Endodermal cell (in vitro differentiated cells): ENCODE measurements around the gene ELAVL3. TPM values are rescaled to one million over a fixed set of nuclear protein-coding genes. Genes with fewer than 3 reads are reported as not detected.

Experiments
- DNase-seq: peaks from one replicate; pipeline ENCODE4 v3.0.0-alpha.2; 2017
- H3K27ac ChIP-seq: 2 replicates; pipeline ENCODE4 v1.5.1; 2013; ENCODE audit warnings: mild to moderate bottlenecking, low read depth, low read length, moderate library complexity
- H3K27me3 ChIP-seq: 2 replicates; pipeline ENCODE4 v1.6.1; 2013; ENCODE audit warnings: mild to moderate bottlenecking, low read length, moderate library complexity; ENCODE audit not compliant: insufficient read depth, control insufficient read depth, poor library complexity, severe bottlenecking
- H3K36me3 ChIP-seq: 2 replicates; pipeline ENCODE4 v1.7.0; 2013; ENCODE audit warnings: mild to moderate bottlenecking, low read length, moderate library complexity; ENCODE audit not compliant: control insufficient read depth, insufficient read depth
- H3K4me1 ChIP-seq: one replicate; pipeline ENCODE4 v1.7.0; 2013; ENCODE audit warnings: low read length; ENCODE audit not compliant: control insufficient read depth, insufficient read depth
- H3K4me3 ChIP-seq: 2 replicates; pipeline ENCODE4 v1.5.1; 2013; ENCODE audit warnings: mild to moderate bottlenecking, low read length, moderate library complexity
- H3K9ac ChIP-seq: 2 replicates; pipeline ENCODE4 v1.6.1; 2013; ENCODE audit warnings: mild to moderate bottlenecking, low read length, moderate library complexity; ENCODE audit not compliant: poor library complexity, severe bottlenecking; ENCODE audit errors: extremely low read depth
- H3K9me3 ChIP-seq: 2 replicates; pipeline ENCODE4 v1.6.1; 2013; ENCODE audit warnings: mild to moderate bottlenecking, low read length, moderate library complexity; ENCODE audit not compliant: control insufficient read depth
- H3K27ac Mint-ChIP-seq: 2 replicates; pipeline ENCODE4 v1.8.0; 2020; ENCODE audit warnings: mixed read lengths
- H3K27me3 Mint-ChIP-seq: 2 replicates; pipeline ENCODE4 v1.8.0; 2021; ENCODE audit warnings: mild to moderate bottlenecking, mixed read lengths; ENCODE audit not compliant: insufficient read depth
- H3K36me3 Mint-ChIP-seq: 2 replicates; pipeline ENCODE4 v1.8.0; 2020; ENCODE audit warnings: low read depth, mixed read lengths
- H3K4me1 Mint-ChIP-seq: 2 replicates; pipeline ENCODE4 v1.8.0; 2020; ENCODE audit warnings: mixed read lengths
- H3K4me3 Mint-ChIP-seq: 2 replicates; pipeline ENCODE4 v1.8.0; 2020; ENCODE audit warnings: mild to moderate bottlenecking, moderate library complexity, mixed read lengths
- H3K9me3 Mint-ChIP-seq: 2 replicates; pipeline ENCODE4 v1.8.0; 2020; ENCODE audit warnings: mild to moderate bottlenecking, mixed read lengths
- WGBS, 2 experiments: methylation state at CpG; one replicate each; pipeline versions ENCODE4 v1.1.5 to v1.1.7; 2013; ENCODE audit warnings: missing lambda C conversion rate in 2 of 2, mixed read lengths in 1 of 2; ENCODE audit not compliant: insufficient coverage in 1 of 2, insufficient read length in 1 of 2; 5-methylcytosine and 5-hydroxymethylcytosine counted together
- total RNA-seq, 2 donors: library from RNA; stranded (reverse); fragmentation: NEBNext Ultra II Directional in 1 of 2; extraction: Animal tissue kit (Norgen Biotek cat#: 25700) in 1 of 2; gene quantifications; 2 replicates in 1 of 2; 3 replicates in 1 of 2; pipeline ENCODE4 v1.2.1, GENCODE V29; 2021
- TF ChIP-seq, protein P1 (sequence below): fragments of 200-600 bp; sonication (generic); conservative IDR thresholded peaks from 2 replicates; pipeline ENCODE4 v1.5.0; 2021; ENCODE audit warnings: antibody characterized with exemption, mild to moderate bottlenecking

The ELAVL3 gene
- total RNA-seq, 2 donors from 2014 or later: 0.55 TPM; not detected in 1

DNA sequence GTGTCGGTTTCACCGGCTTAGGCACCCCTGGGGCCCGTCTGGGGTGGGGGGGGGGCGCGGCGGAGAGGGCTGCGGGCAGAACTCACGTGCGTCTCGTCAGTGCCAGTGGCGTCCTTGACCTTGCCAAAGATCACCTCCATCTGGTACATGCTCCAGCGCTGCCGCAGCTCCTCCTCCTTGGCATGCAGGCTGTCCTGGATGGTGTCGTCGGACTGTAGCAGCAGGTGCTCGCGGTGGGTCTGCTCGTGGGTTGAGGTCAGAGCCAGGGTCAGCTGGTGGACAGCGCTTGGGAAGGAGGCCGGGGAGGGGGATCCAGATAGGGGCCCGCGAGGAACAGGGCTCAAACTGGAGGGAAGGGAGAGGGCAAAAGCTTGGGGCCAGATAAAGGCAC lies 57.1 kb downstream of the ELAVL3 start:
- H3K27me3 ChIP-seq: peaks cover 53% of the 10 kb centered on the region
- Mint-ChIP-seq H3K27ac (no peak overlapping the region), H3K27me3 (peaks cover 50% of the 10 kb centered on the region), H3K9me3 (no peaks in the 10 kb centered on the region), H3K4me3 (no peak overlapping the region), H3K4me1 (peaks cover 7% of the 10 kb centered on the region), H3K36me3 (no peaks in the 10 kb centered on the region)
- peaks cover 3% of the 10 kb centered on the region for H3K4me1 ChIP-seq
- DNase-seq: no peak
- TF ChIP-seq, protein P1, sequence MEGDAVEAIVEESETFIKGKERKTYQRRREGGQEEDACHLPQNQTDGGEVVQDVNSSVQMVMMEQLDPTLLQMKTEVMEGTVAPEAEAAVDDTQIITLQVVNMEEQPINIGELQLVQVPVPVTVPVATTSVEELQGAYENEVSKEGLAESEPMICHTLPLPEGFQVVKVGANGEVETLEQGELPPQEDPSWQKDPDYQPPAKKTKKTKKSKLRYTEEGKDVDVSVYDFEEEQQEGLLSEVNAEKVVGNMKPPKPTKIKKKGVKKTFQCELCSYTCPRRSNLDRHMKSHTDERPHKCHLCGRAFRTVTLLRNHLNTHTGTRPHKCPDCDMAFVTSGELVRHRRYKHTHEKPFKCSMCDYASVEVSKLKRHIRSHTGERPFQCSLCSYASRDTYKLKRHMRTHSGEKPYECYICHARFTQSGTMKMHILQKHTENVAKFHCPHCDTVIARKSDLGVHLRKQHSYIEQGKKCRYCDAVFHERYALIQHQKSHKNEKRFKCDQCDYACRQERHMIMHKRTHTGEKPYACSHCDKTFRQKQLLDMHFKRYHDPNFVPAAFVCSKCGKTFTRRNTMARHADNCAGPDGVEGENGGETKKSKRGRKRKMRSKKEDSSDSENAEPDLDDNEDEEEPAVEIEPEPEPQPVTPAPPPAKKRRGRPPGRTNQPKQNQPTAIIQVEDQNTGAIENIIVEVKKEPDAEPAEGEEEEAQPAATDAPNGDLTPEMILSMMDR: no peak
- H3K27ac ChIP-seq: no peak overlapping the region
- no peak overlapping the region for H3K4me3 ChIP-seq
- H3K9me3 ChIP-seq: no peaks in the 10 kb centered on the region
- no peaks in the 10 kb centered on the region for H3K36me3 ChIP-seq
- H3K9ac ChIP-seq: no peak overlapping the region
- 81 to 86% methylated on average over 14 to 22 of the region's 22 CpGs for WGBS, 2 experiments

DNA sequence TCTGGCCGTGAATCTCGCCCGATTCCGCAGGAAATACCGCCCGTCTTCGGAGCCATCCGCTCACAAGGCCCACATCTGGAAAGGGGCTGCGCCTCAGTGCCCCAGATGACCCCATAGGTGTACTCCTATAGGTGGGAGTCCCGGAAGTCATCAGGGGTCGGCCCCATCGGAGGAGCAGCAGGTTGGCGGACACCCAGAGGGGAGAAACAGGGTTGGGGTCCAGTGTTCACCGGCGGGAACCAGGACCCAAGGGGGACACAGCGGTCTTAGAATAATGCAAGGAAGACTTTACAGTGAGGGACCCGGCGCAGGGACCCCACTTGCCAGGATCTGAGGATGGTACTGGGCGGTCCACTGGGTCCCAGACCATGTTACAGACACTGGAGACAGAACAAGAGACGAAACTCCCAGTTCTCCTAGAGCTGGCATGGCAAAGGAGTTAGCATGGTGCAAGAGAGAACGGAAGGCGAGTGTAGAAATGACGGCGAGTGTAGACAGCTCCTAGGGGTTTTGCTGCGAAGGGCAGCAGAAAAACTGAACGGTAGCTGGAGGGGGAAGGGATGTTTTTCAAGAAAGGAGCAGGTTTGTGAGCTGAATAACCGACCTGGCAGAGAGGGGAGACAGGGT lies 57.6 kb downstream of the ELAVL3 start:
- H3K4me1 Mint-ChIP-seq: peaks cover 7% of the 10 kb centered on the region
- DNase-seq: no peak
- Histone ChIP-seq H3K9me3 (no peaks in the 10 kb centered on the region), H3K36me3 (no peaks in the 10 kb centered on the region), H3K4me3 (no peak overlapping the region), H3K27me3 (peaks cover 57% of the 10 kb centered on the region), H3K27ac (no peak overlapping the region), H3K9ac (no peak overlapping the region), H3K4me1 (peaks cover 3% of the 10 kb centered on the region)
- H3K4me3 Mint-ChIP-seq: no peak overlapping the region
- 85 to 89% methylated on average over 21 to 27 of the region's 27 CpGs for WGBS, 2 experiments
- TF ChIP-seq, protein P1: no peak
- H3K9me3 Mint-ChIP-seq: no peaks in the 10 kb centered on the region
- H3K27me3 Mint-ChIP-seq: peaks cover 50% of the 10 kb centered on the region
- H3K36me3 Mint-ChIP-seq: no peaks in the 10 kb centered on the region
- H3K27ac Mint-ChIP-seq: no peak overlapping the region

DNA sequence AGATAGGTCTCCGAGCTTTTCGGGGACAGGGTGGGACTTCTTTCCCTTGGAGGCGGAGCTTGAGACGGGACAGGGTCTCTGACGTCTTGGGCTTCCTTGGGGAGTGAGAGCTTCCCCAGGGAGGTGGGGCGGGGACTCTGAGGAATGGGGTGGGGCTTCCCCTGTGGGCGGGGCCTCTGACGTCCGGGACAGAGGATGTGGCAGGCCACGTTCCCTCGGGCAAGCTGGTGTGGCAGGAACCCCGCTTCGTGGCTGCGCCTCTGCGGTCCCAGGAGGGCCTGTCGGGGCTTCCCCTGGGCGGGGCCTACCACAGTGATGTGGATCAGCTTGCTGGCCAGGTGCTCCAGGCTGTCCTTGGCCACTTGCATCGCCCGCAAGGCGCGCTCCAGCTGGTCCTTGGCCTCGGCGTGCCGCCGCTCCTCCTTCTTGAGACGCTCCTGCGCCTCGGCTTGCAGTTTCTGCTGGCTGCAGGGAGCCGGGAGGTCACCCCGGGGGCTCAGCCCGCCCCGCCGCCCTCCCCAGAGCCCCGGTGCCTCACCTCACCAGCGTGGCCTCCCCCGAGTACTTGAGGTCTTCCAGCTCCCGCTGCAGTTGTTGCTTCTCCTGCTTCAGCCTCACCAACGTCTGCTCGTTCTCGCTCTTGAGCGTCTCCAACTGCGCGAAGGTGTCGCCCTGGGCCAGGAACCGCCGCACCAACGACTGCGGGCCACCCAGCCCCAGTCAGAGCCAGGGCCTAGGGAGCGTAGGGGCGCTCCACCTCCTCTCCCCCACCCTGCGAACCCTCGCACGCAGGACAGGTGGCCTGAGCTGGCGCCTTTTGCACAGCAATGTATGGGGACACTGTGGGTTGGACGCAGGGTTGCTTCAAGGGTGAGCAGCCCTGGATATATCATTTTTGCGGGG lies 58.4 kb downstream of the ELAVL3 start:
- no peak overlapping the region for H3K27ac Mint-ChIP-seq
- no peak overlapping the region for H3K9ac ChIP-seq
- peaks cover 2% of the 10 kb centered on the region for H3K36me3 Mint-ChIP-seq
- no peaks in the 10 kb centered on the region for H3K9me3 Mint-ChIP-seq
- H3K4me1 Mint-ChIP-seq: peaks cover 9% of the 10 kb centered on the region
- peak overlapping the region; percentile 50 for H3K4me3 Mint-ChIP-seq
- H3K36me3 ChIP-seq: no peaks in the 10 kb centered on the region
- H3K9me3 ChIP-seq: no peaks in the 10 kb centered on the region
- peaks cover 50% of the 10 kb centered on the region for H3K27me3 Mint-ChIP-seq
- peaks cover 57% of the 10 kb centered on the region for H3K27me3 ChIP-seq
- DNase-seq: peak; percentile 98
- H3K4me1 ChIP-seq: peaks cover 3% of the 10 kb centered on the region
- no peak overlapping the region for H3K27ac ChIP-seq
- H3K4me3 ChIP-seq: peak overlapping the region; percentile 29
- WGBS, 2 experiments: 34 to 43% methylated on average over 25 to 56 of the region's 56 CpGs
- TF ChIP-seq, protein P1: no peak
